ENCODE results near the gene FETUB. TPM values are rescaled to one million over a fixed set of nuclear protein-coding genes. Genes with fewer than 3 reads are reported as not detected.
A peak's percentile ranks its signal among the peaks of the same experiment; 100 is the strongest.

FETUB gene
- total and polyA plus RNA-seq, 2 of the 8 experiments (the other 6 are each of a cell fraction or from before 2014, with no cell fraction given): 0.15 TPM; not detected in 1

- no peak for DNase-seq (ENCODE audit: low read depth in 1 of 2, low spot score in 2 of 2)
- H3K4me2 ChIP-seq (ENCODE audit: insufficient read depth in 1 of 2, low read depth in 2 of 2, low read length in 2 of 2): no peak overlapping the region
- no peak overlapping the region for H4K5ac ChIP-seq (ENCODE audit: insufficient read length, low read depth, low read length)
- H3K4ac ChIP-seq (replicated peaks; ENCODE audit: insufficient read length, low read depth, low read length): no peak overlapping the region
- H3K14ac ChIP-seq (ENCODE audit: insufficient read length): no peak overlapping the region
- H3K4me3 ChIP-seq (ENCODE audit: extremely low read depth in 1 of 4, insufficient read depth in 2 of 4, low read depth in 3 of 4, low read length in 4 of 4): no peak overlapping the region
- H4K20me1 ChIP-seq (replicated peaks in 1 of 2; ENCODE audit: control insufficient read depth in 1 of 2, insufficient read depth in 2 of 2, low read length in 2 of 2): no peaks in the 10 kb centered on the region
- no peaks in the 10 kb centered on the region for H3K36me3 ChIP-seq (ENCODE audit: control insufficient read depth in 2 of 4, insufficient read depth in 4 of 4, low read length in 3 of 4)
- H4K8ac ChIP-seq (ENCODE audit: extremely low read depth, insufficient read depth, low read length): no peak overlapping the region
- ChIA-PET POLR2A (ENCODE audit: partially characterized antibody) (interaction anchor here (1.3 to 1.8 kb wide), 2 partner anchors 23 to 142 kb away, joined by 5 to 7 read pairs; partner anchors contain the start of gene EIF4A2), CTCF (ENCODE audit: partially characterized antibody) (interaction anchor here (0.9 to 2.1 kb wide), 4 partner anchors 12 to 125 kb away, joined by 3 to 11 read pairs (median 4); no protein-coding TSS in a partner anchor)
- no peak overlapping the region for H2BK120ac ChIP-seq (replicated peaks; ENCODE audit: low read depth, low read length)
- H3K27ac ChIP-seq (ENCODE audit: low read depth, low read length): no peak overlapping the region
- no peak for FAIRE-seq
- H3K4me1 ChIP-seq (replicated peaks in 1 of 4; ENCODE audit: control insufficient read depth in 3 of 4, insufficient read depth in 4 of 4, low read length in 3 of 4): peaks cover 5 to 12% (median 8%) of the 10 kb centered on the region in 4 experiments; a peak in 5 of 7 replicates
- no peaks in the 10 kb centered on the region for H3K9me3 ChIP-seq (ENCODE audit: insufficient read depth in 2 of 2, low read depth in 1 of 2, low read length in 1 of 2)
- no peaks in the 10 kb centered on the region; a peak in 1 of 7 replicates for H3K27me3 ChIP-seq (replicated peaks in 1 of 4; ENCODE audit: control insufficient read depth in 3 of 4, extremely low read depth in 1 of 4, insufficient read depth in 3 of 4, low read length in 3 of 4)
- H2AFZ ChIP-seq (ENCODE audit: low read length): peak overlapping the region; percentile 25; the same call in 1 of the 2 replicates
- H3K23me2 ChIP-seq (ENCODE audit: low read depth, low read length): no peaks in the 10 kb centered on the region
- H4K91ac ChIP-seq (replicated peaks; ENCODE audit: insufficient read length, low read length): no peak overlapping the region
- H3K79me2 ChIP-seq (ENCODE audit: control insufficient read depth in 1 of 2, insufficient read depth in 2 of 2, low read length in 2 of 2): no peaks in the 10 kb centered on the region
- H2BK12ac ChIP-seq (ENCODE audit: low read depth, low read length): no peak overlapping the region
- no peak overlapping the region for H3K9ac ChIP-seq (replicated peaks in 1 of 4; ENCODE audit: extremely low read depth in 1 of 4, low read depth in 3 of 4, low read length in 3 of 4)
- no peak overlapping the region for H3K23ac ChIP-seq (ENCODE audit: insufficient read length)
- H3K79me1 ChIP-seq (ENCODE audit: low read depth, low read length): no peaks in the 10 kb centered on the region
- no peak overlapping the region for H2BK15ac ChIP-seq (ENCODE audit: low read length)
- no peak overlapping the region for H3K56ac ChIP-seq (replicated peaks; ENCODE audit: insufficient read length, low read depth, low read length)
- TF ChIP-seq YY1 (IDR thresholded peaks at IDR 0.05; ENCODE audit: low read depth, low read length) (no peak), RAD21 (IDR thresholded peaks at IDR 0.05 in 1 of 2, conservative IDR thresholded peaks at IDR 0.05 in 1 of 2; ENCODE audit: low read depth in 2 of 2, low read length in 2 of 2) (no peak), JUN (IDR thresholded peaks at IDR 0.05; ENCODE audit: low read depth, low read length) (no peak), POLR2AphosphoS5 (IDR thresholded peaks at IDR 0.05; ENCODE audit: low read depth, low read length) (no peak), SP4 (IDR thresholded peaks at IDR 0.05; ENCODE audit: low read length) (no peak), CBX8 (IDR thresholded peaks at IDR 0.05; ENCODE audit: borderline replicate concordance, low read depth, low read length) (no peak), CREB1 (IDR thresholded peaks at IDR 0.05) (no peak), GTF2F1 (IDR thresholded peaks at IDR 0.05; ENCODE audit: borderline replicate concordance, low read depth, low read length) (no peak), NANOG (IDR thresholded peaks at IDR 0.05; ENCODE audit: insufficient read depth, low read depth, low read length, poor library complexity, severe bottlenecking) (no peak), RFX5 (IDR thresholded peaks at IDR 0.05; ENCODE audit: borderline replicate concordance, low read depth, low read length) (no peak)
- H2AK5ac ChIP-seq (ENCODE audit: low read depth, low read length): no peak overlapping the region
- H2BK20ac ChIP-seq (ENCODE audit: low read length): no peak overlapping the region
- no peak overlapping the region for H2BK5ac ChIP-seq (ENCODE audit: low read depth, low read length)
- H3K18ac ChIP-seq (ENCODE audit: extremely low read depth, low read length): no peak overlapping the region
Observed at GRCh38 chr3:186640929-186641328, 730 bp downstream of the FETUB start.
